WERI-Rb-1 (cell line): ENCODE measurements around the gene NPDC1.

Source experiments
- DNase-seq: peaks from one replicate; pipeline ENCODE4 v3.0.0-alpha.2; 2020
- H3K27ac ChIP-seq: fragments of 250-450 bp; sonication (Bioruptor Pico); 2 replicates; pipeline ENCODE4 v1.5.1; 2020; ENCODE audit warnings: mild to moderate bottlenecking, moderate library complexity
- H3K27me3 ChIP-seq: fragments of 250-450 bp; sonication (Bioruptor Pico); 2 replicates; pipeline ENCODE4 v1.5.1; 2021; ENCODE audit warnings: mild to moderate bottlenecking, low read depth, moderate library complexity; ENCODE audit not compliant: insufficient read depth, severe bottlenecking
- H3K36me3 ChIP-seq: fragments of 250-450 bp; sonication (Bioruptor Pico); 2 replicates; pipeline ENCODE4 v1.5.1; 2020; ENCODE audit warnings: mild to moderate bottlenecking, moderate library complexity
- H3K4me3 ChIP-seq: 2 replicates; pipeline ENCODE4 v1.5.1; 2011; ENCODE audit warnings: low read depth, mild to moderate bottlenecking, control low read depth, low read length
- H3K9me3 ChIP-seq: fragments of 250-450 bp; sonication (Bioruptor Pico); 2 replicates; pipeline ENCODE4 v1.5.1; 2021; ENCODE audit warnings: mild to moderate bottlenecking, moderate library complexity; ENCODE audit not compliant: severe bottlenecking
- CTCF ChIP-seq: IDR thresholded peaks from 2 replicates; pipeline ENCODE4 v1.5.1; 2011; ENCODE audit warnings: low read depth, mild to moderate bottlenecking, control low read depth, inconsistent platforms, low read length

The NPDC1 gene

GRCh38 chr9:137037483-137037882, 8.5 kb downstream of the NPDC1 start:
- Histone ChIP-seq H3K36me3 (peaks cover 28% of the 10 kb centered on the region), H3K27me3 (no peaks in the 10 kb centered on the region), H3K27ac (no peak overlapping the region), H3K9me3 (no peaks in the 10 kb centered on the region), H3K4me3 (no peak overlapping the region)
- no peak for TF ChIP-seq CTCF
- no peak for DNase-seq

GRCh38 chr9:137037035-137037434, 8.9 kb downstream of the NPDC1 start:
- Histone ChIP-seq H3K4me3 (no peak overlapping the region), H3K27ac (no peak overlapping the region), H3K36me3 (peaks cover 28% of the 10 kb centered on the region), H3K27me3 (no peaks in the 10 kb centered on the region), H3K9me3 (no peaks in the 10 kb centered on the region)
- no peak for TF ChIP-seq CTCF
- no peak for DNase-seq

GRCh38 chr9:137035937-137036336, 10.0 kb downstream of the NPDC1 start:
- no peak for TF ChIP-seq CTCF
- H3K36me3 ChIP-seq: peaks cover 23% of the 10 kb centered on the region
- no peak overlapping the region for H3K27ac ChIP-seq
- H3K4me3 ChIP-seq: no peak overlapping the region
- no peak for DNase-seq
- no peaks in the 10 kb centered on the region for H3K9me3 ChIP-seq
- no peaks in the 10 kb centered on the region for H3K27me3 ChIP-seq

GRCh38 chr9:137035507-137035834, 10.5 kb downstream of the NPDC1 start:
- no peak overlapping the region for H3K27ac ChIP-seq
- TF ChIP-seq CTCF: no peak
- H3K9me3 ChIP-seq: no peaks in the 10 kb centered on the region

GRCh38 chr9:137034709-137035506, 11.1 kb downstream of the NPDC1 start:
- Histone ChIP-seq H3K4me3 (peak overlapping the region; percentile 9; the same call in 1 of the 2 replicates), H3K9me3 (no peaks in the 10 kb centered on the region), H3K27ac (no peak overlapping the region), H3K27me3 (no peaks in the 10 kb centered on the region), H3K36me3 (peaks cover 18% of the 10 kb centered on the region)
- peak; percentile 96 for TF ChIP-seq CTCF
- DNase-seq: peak; percentile 90

More at GRCh38 chr9:137035507-137035834, 10.5 kb downstream of the NPDC1 start:
- Histone ChIP-seq H3K27me3 (no peaks in the 10 kb centered on the region), H3K36me3 (peaks cover 20% of the 10 kb centered on the region), H3K4me3 (no peak overlapping the region)
- DNase-seq: no peak
